RPMI8226 (cell line): ENCODE measurements around the gene RFTN1.
"Not testable (repeated sequence)": the region's sequence is repeated elsewhere in the genome, so short reads cannot be mapped to it uniquely, and the experiment has no call there.

Source experiments
- DNase-seq: peaks from one replicate; pipeline ENCODE4 v3.0.0-alpha.2; 2015

The RFTN1 gene

GRCh38 chr3:16506451-16506850 lies 7.0 kb downstream of the RFTN1 start:
- no peak for DNase-seq

- DNase-seq: no peak
These were observed 8.8 kb downstream of the RFTN1 start for GRCh38 chr3:16504692-16505091.

- DNase-seq: no peak
These were observed 9.3 kb downstream of the RFTN1 start for GRCh38 chr3:16504242-16504641.

- no peak for DNase-seq
These were observed 10.2 kb downstream of the RFTN1 start for GRCh38 chr3:16503191-16503776.

GRCh38 chr3:16502347-16502908 lies 11.1 kb downstream of the RFTN1 start:
- DNase-seq: no peak

- DNase-seq: no peak
These were observed 12.1 kb downstream of the RFTN1 start for GRCh38 chr3:16501376-16501775.

- DNase-seq: no peak
These were observed 12.6 kb downstream of the RFTN1 start for GRCh38 chr3:16500911-16501310.

- DNase-seq: no peak
These were observed 13.4 kb downstream of the RFTN1 start for GRCh38 chr3:16500093-16500492.

- DNase-seq: no peak
These were observed 14.1 kb downstream of the RFTN1 start for GRCh38 chr3:16499351-16499750.

- no peak for DNase-seq
These were observed 15.2 kb downstream of the RFTN1 start for GRCh38 chr3:16498130-16498890.

GRCh38 chr3:16496408-16497222 lies 16.9 kb downstream of the RFTN1 start:
- no peak for DNase-seq

GRCh38 chr3:16496008-16496407 lies 17.5 kb downstream of the RFTN1 start:
- DNase-seq: no peak

- DNase-seq: no peak
These were observed 18.6 kb downstream of the RFTN1 start for GRCh38 chr3:16494814-16495431.

GRCh38 chr3:16494094-16494493 lies 19.4 kb downstream of the RFTN1 start:
- DNase-seq: no peak

- DNase-seq: no peak
These were observed 23.4 kb downstream of the RFTN1 start for GRCh38 chr3:16490062-16490619.

- DNase-seq: not testable (repeated sequence)
These were observed 24.0 kb downstream of the RFTN1 start for GRCh38 chr3:16489326-16490061.

- no peak for DNase-seq
These were observed 24.9 kb downstream of the RFTN1 start for GRCh38 chr3:16488637-16489036.

- no peak for DNase-seq
These were observed 25.9 kb downstream of the RFTN1 start for GRCh38 chr3:16487511-16488175.

- no peak for DNase-seq
These were observed 26.5 kb downstream of the RFTN1 start for GRCh38 chr3:16486951-16487480.

GRCh38 chr3:16486201-16486600 lies 27.3 kb downstream of the RFTN1 start:
- no peak for DNase-seq

GRCh38 chr3:16485395-16485992 lies 28.0 kb downstream of the RFTN1 start:
- no peak for DNase-seq
